H9 (cell line): Measurements from ENCODE around the gene DMXL2. TPM values are rescaled to one million over a fixed set of nuclear protein-coding genes. Genes with fewer than 3 reads are reported as not detected.

ENCODE experiments used
- DNase-seq: peaks from one replicate; pipeline ENCODE4 v3.0.0-alpha.2; 2017
- H2AFZ ChIP-seq: one replicate; pipeline ENCODE4 v1.6.1; 2013; ENCODE audit warnings: mild to moderate bottlenecking, low read length, control low read depth, moderate library complexity
- H2AK5ac ChIP-seq: 2 replicates; pipeline ENCODE4 v1.6.1; 2013; ENCODE audit warnings: low read length, control low read depth, mixed read lengths; ENCODE audit not compliant: insufficient read length
- H2BK120ac ChIP-seq: one replicate; pipeline ENCODE4 v1.6.1; 2013; ENCODE audit warnings: low read depth, mild to moderate bottlenecking, low read length, control low read depth, inconsistent platforms; ENCODE audit not compliant: poor library complexity, severe bottlenecking
- H2BK12ac ChIP-seq: 2 replicates; pipeline ENCODE4 v1.6.1; 2013; ENCODE audit warnings: low read length, control low read depth, mixed read lengths, low read depth; ENCODE audit not compliant: insufficient read length
- H2BK15ac ChIP-seq: 2 replicates; pipeline ENCODE4 v1.6.1; 2013; ENCODE audit warnings: low read depth, low read length, control low read depth
- H2BK20ac ChIP-seq: one replicate; pipeline ENCODE4 v1.6.1; 2013; ENCODE audit warnings: low read depth, mild to moderate bottlenecking, low read length, control low read depth, inconsistent platforms; ENCODE audit not compliant: poor library complexity, severe bottlenecking
- H2BK5ac ChIP-seq: 2 replicates; pipeline ENCODE4 v1.6.1; 2013; ENCODE audit warnings: low read length, control low read depth, mixed read lengths; ENCODE audit not compliant: insufficient read length
- H3K14ac ChIP-seq: 2 replicates; pipeline ENCODE4 v1.6.1; 2013; ENCODE audit warnings: low read length, control low read depth; ENCODE audit not compliant: insufficient read depth
- H3K18ac ChIP-seq: 2 replicates; pipeline ENCODE4 v1.6.1; 2013; ENCODE audit warnings: low read depth, mild to moderate bottlenecking, mixed read lengths, low read length, control low read depth; ENCODE audit not compliant: insufficient read length
- H3K23ac ChIP-seq: 2 replicates; pipeline ENCODE4 v1.6.1; 2013; ENCODE audit warnings: low read length, control low read depth, mixed read lengths, low read depth; ENCODE audit not compliant: insufficient read length
- H3K23me2 ChIP-seq: 2 replicates; pipeline ENCODE4 v1.6.1; 2013; ENCODE audit warnings: low read depth, mild to moderate bottlenecking, mixed read lengths, low read length, control low read depth; ENCODE audit not compliant: insufficient read length, poor library complexity, severe bottlenecking
- H3K27ac ChIP-seq: 2 replicates; pipeline ENCODE4 v1.5.1; 2013; ENCODE audit warnings: low read length, control low read depth, mixed read lengths, low read depth; ENCODE audit not compliant: insufficient read length
- H3K27me3 ChIP-seq: 2 replicates; pipeline ENCODE4 v1.6.1; 2013; ENCODE audit warnings: low read length, control low read depth, inconsistent platforms; ENCODE audit not compliant: insufficient read depth
- H3K4ac ChIP-seq: 2 replicates; pipeline ENCODE4 v1.6.1; 2013; ENCODE audit warnings: low read depth, mild to moderate bottlenecking, control low read depth, inconsistent platforms, low read length, moderate library complexity
- H3K4me1 ChIP-seq: 2 replicates; pipeline ENCODE4 v1.6.1; 2013; ENCODE audit warnings: low read length, control low read depth, inconsistent platforms; ENCODE audit not compliant: insufficient read depth
- H3K4me2 ChIP-seq: 2 replicates; pipeline ENCODE4 v1.6.1; 2013; ENCODE audit warnings: low read length, control low read depth, mixed read lengths; ENCODE audit not compliant: insufficient read length, insufficient read depth
- H3K56ac ChIP-seq: 2 replicates; pipeline ENCODE4 v1.6.1; 2013; ENCODE audit warnings: low read depth, mild to moderate bottlenecking, mixed read lengths, low read length, control low read depth; ENCODE audit not compliant: insufficient read length
- H3K79me1 ChIP-seq: 2 replicates; pipeline ENCODE4 v1.6.1; 2013; ENCODE audit warnings: low read depth, mild to moderate bottlenecking, moderate library complexity, low read length, control low read depth, inconsistent platforms; ENCODE audit not compliant: insufficient read depth, poor library complexity, severe bottlenecking
- H3K79me2 ChIP-seq: 2 replicates; pipeline ENCODE4 v1.6.1; 2013; ENCODE audit warnings: low read length, control low read depth, inconsistent platforms; ENCODE audit not compliant: insufficient read depth
- H3K9ac ChIP-seq: 2 replicates; pipeline ENCODE4 v1.6.1; 2013; ENCODE audit warnings: low read length, control low read depth, mixed read lengths; ENCODE audit not compliant: insufficient read length; ENCODE audit errors: extremely low read depth
- H3K9me3 ChIP-seq: one replicate; pipeline ENCODE4 v1.6.1; 2013; ENCODE audit warnings: low read depth, low read length, inconsistent platforms; ENCODE audit not compliant: control insufficient read depth
- H3T11ph ChIP-seq: one replicate; pipeline ENCODE4 v1.6.1; 2013; ENCODE audit warnings: mild to moderate bottlenecking, low read length, control low read depth, inconsistent platforms
- H4K20me1 ChIP-seq: one replicate; pipeline ENCODE4 v1.6.1; 2013; ENCODE audit not compliant: control insufficient read depth, insufficient read length, insufficient read depth
- H4K5ac ChIP-seq: 2 replicates; pipeline ENCODE4 v1.6.1; 2013; ENCODE audit warnings: low read depth, mild to moderate bottlenecking, mixed read lengths, low read length, control low read depth; ENCODE audit not compliant: insufficient read length
- H4K8ac ChIP-seq: replicated peaks from 2 replicates; pipeline ENCODE4 v1.6.1; 2013; ENCODE audit warnings: low read length, control low read depth, mixed read lengths, low read depth; ENCODE audit not compliant: insufficient read length
- H4K91ac ChIP-seq: 2 replicates; pipeline ENCODE4 v1.6.1; 2013; ENCODE audit warnings: low read depth, mild to moderate bottlenecking, moderate library complexity, mixed read lengths, low read length, control low read depth; ENCODE audit not compliant: insufficient read length
- H3K27ac Mint-ChIP-seq, 3 experiments: 2 replicates in 2 of 3; 3 replicates in 1 of 3; pipeline ENCODE4 v1.8.0; 2020 to 2021; ENCODE audit warnings: mixed read lengths in 3 of 3, mild to moderate bottlenecking in 1 of 3, moderate library complexity in 1 of 3
- H3K27me3 Mint-ChIP-seq: 2 replicates; pipeline ENCODE4 v1.8.0; 2021; ENCODE audit warnings: low read depth, mild to moderate bottlenecking, moderate library complexity, mixed read lengths
- H3K36me3 Mint-ChIP-seq, 3 experiments: 2 replicates in 2 of 3; 3 replicates in 1 of 3; pipeline ENCODE4 v1.8.0; 2020 to 2021; ENCODE audit warnings: low read depth in 3 of 3, mixed read lengths in 3 of 3; ENCODE audit not compliant: insufficient read depth in 1 of 3
- H3K4me1 Mint-ChIP-seq, 2 experiments: 2 replicates each; pipeline ENCODE4 v1.8.0; 2020; ENCODE audit warnings: mixed read lengths in 2 of 2
- H3K4me3 Mint-ChIP-seq, 2 experiments: 2 replicates in 1 of 2; 3 replicates in 1 of 2; pipeline ENCODE4 v1.8.0; 2020 to 2021; ENCODE audit warnings: mild to moderate bottlenecking in 2 of 2, mixed read lengths in 2 of 2, moderate library complexity in 1 of 2
- H3K9me3 Mint-ChIP-seq, 2 experiments: 2 replicates in 1 of 2; 3 replicates in 1 of 2; pipeline ENCODE4 v1.8.0; 2020; ENCODE audit warnings: mild to moderate bottlenecking in 2 of 2, mixed read lengths in 2 of 2, moderate library complexity in 1 of 2
- CTCF ChIP-seq: fragments of 200-600 bp; sonication (generic); conservative IDR thresholded peaks from 3 replicates; pipeline ENCODE4 v1.8.0; 2021; ENCODE audit warnings: antibody characterized with exemption, mild to moderate bottlenecking
- WGBS: extraction: QIAGEN DNeasy Blood & Tissue Kit; methylation state at CpG from one replicate; pipeline ENCODE4 v1.1.7; 2013; ENCODE audit warnings: missing lambda C conversion rate, low lambda C conversion rate, mixed read lengths; ENCODE audit not compliant: insufficient read length; ENCODE audit errors: extremely low coverage; 5-methylcytosine and 5-hydroxymethylcytosine counted together
- total RNA-seq: library from RNA; stranded (reverse); gene quantifications from 2 replicates; pipeline ENCODE4 v1.2.1, GENCODE V29; 2021

DMXL2 gene
- total RNA-seq, 1 experiment from 2014 or later = 13.9 TPM

GRCh38 chr15:51443282-51443914, 179.2 kb downstream of the DMXL2 start:
- Histone ChIP-seq H2BK15ac (no peak overlapping the region), H2BK20ac (no peak overlapping the region), H2BK5ac (no peak overlapping the region), H4K5ac (no peak overlapping the region), H3T11ph (no peak overlapping the region), H3K4ac (no peak overlapping the region), H3K27ac (no peak overlapping the region), H3K27me3 (no peaks in the 10 kb centered on the region), H3K79me2 (no peaks in the 10 kb centered on the region), H2AFZ (no peak overlapping the region), H3K79me1 (no peaks in the 10 kb centered on the region), H3K4me2 (no peak overlapping the region), H3K9me3 (no peaks in the 10 kb centered on the region), H3K23ac (no peak overlapping the region), H4K91ac (no peak overlapping the region), H3K4me1 (no peaks in the 10 kb centered on the region), H3K23me2 (no peaks in the 10 kb centered on the region), H3K9ac (no peak overlapping the region), H3K18ac (no peak overlapping the region), H4K8ac (no peak overlapping the region), H2BK120ac (no peak overlapping the region), H4K20me1 (no peaks in the 10 kb centered on the region), H2BK12ac (no peak overlapping the region), H2AK5ac (no peak overlapping the region), H3K14ac (peak overlapping the region; percentile 35; the same call in 1 of the 2 replicates), H3K56ac (no peak overlapping the region)
- no peak for TF ChIP-seq CTCF
- Mint-ChIP-seq H3K4me1 (peaks cover 7 to 11% of the 10 kb centered on the region in 2 experiments), H3K4me3 (no peak overlapping the region), H3K9me3 (no peaks in the 10 kb centered on the region; a peak in 1 of 5 replicates), H3K36me3 (no peaks in the 10 kb centered on the region), H3K27ac (no peak overlapping the region), H3K27me3 (no peaks in the 10 kb centered on the region)
- DNase-seq = no peak
- no CpG with 5 or more reads among the region's 4 CpGs for WGBS
